Glomerular visceral epithelial cell (primary cell): ENCODE data around the gene VENTX.

ENCODE experiments used
- DNase-seq: peaks from one replicate; pipeline ENCODE4 v3.0.0-alpha.2; 2016; ENCODE audit errors: extremely low spot score

VENTX gene

DNA sequence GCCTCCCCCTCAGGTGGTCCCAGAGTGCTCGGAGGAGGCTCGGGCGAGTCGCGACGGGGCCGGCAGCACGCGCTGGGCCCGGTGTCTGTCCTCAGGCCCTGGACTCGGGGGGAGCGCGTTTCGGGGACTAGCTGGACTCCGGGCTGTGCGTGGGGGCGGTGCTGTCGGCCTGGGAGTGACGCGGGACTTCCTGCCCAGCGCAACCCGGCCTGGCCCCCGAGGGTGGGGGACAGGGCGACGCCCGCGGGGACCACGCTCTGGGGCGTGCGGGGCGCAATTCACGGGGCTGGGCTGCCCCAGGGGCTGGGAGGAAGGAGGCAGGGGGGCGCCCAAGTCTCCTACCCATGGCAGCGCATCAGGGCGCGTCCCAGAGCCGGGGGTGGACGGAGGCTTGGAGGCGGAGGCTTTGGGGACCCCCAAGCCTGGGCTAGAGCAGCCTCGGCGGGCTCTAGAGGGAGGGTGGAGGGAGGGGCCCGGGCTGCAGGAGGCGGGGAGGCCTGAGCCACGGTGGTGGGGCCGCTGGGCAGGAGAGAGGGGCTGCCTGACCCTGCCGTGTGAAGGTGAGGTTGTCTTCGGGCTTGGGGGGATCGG lies 2.3 kb upstream of the VENTX start:
- no peak for DNase-seq

DNA sequence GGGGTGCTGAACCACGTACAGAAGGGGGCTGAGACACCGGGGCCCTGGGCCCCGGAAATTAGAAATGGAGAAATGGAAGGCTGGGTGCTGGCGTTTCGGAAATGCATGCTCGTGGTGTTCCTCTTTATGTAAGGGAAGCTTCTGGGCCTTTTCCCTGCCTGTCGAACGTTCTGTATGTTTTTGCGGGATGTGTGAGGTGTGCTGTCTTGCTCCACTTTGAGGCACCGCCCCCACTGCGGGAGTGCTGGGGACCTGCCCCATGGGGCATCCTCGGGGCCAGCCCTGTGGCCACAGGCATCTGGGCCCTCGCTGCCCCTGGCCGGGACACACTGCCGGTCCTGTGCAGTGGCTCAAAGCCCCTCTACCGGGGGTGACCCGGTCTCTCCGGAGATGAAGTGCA lies 1.7 kb upstream of the VENTX start:
- DNase-seq: no peak

GRCh38 chr10:133236401-133237240 lies 1.0 kb upstream of the VENTX start:
- no peak for DNase-seq

GRCh38 chr10:133237241-133237587 lies 441 bp upstream of the VENTX start:
- no peak for DNase-seq

GRCh38 chr10:133238466-133238804 lies 780 bp downstream of the VENTX start:
- no peak for DNase-seq

- DNase-seq: no peak
Observed at GRCh38 chr10:133239990-133240389, 2.3 kb downstream of the VENTX start.

GRCh38 chr10:133241501-133242205 lies 4.0 kb downstream of the VENTX start:
- DNase-seq: no peak

DNA sequence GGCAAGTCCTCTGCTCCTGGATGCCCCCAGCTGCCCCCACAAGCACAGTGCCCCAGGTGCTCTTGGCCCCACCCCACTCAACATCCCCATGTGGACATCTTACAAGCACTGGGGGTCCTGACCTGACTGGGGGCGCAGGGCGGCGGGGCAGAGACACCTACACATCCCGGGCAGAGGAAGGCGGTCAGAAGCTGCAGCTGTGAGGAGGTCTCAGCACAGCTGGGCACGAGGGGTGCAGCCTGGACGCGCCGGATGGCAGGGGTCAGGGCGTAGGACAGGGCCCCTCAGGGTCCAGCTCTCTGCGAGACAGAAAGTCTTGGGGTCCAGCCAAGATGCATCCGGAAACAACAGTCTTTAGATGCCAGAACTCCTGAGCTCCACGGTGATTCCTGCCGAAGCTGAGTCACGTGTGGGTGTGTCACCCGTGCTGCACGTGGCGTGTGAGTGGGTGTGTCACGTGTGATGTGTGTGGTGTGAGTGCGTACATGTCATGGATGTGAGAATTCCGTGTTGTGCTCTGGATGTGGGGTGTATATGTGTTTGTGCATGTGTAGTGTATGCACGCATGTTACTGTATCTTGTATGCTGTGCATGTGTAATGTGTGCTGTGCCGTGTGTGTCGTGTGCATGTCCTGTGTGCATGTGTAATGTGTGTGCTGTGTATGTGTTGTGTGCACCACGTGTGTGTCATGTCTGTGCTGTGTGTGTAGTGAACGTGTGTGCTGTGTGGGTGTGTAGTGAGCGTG lies 5.1 kb downstream of the VENTX start:
- no peak for DNase-seq

GRCh38 chr10:133243593-133243992 lies 5.9 kb downstream of the VENTX start:
- no peak for DNase-seq

DNA sequence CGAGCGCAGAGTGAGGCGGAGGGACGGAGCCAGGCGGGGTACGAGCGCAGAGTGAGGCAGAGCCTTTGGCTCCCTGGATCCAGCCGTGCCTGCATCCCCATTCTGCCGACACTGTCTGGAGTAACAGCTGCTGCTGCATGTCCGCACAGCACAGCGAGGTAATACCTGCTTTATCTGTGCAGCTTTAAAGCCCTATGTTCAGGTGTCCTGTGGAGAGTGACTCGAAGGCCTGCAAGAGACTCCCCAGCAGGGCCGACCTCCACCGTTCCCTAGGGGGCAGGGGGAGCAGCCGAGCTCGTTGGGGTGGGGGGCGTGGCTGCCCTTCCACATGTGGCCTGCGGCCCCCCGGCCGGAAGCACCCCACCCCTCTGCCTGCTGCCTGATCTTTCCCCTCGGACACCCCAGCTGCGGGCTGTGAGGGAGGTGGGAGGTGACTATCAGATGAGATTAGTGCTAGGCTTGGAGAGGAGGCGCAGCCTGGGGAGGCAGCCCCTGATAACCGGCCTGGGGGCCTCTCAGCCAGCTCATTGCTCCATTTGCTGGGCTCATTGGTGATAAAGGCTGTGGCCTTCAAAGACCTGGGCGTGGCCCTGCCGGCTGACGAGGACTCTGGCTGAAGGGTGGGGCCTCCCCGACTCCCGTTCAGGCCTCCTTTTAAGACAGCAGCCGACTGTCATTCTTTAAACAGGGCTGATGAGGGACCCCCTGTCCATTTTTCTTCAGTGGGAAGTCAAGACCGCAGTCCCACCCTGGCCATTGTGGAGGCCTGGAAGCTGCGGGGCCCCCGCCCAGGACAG lies 8.0 kb downstream of the VENTX start:
- DNase-seq: no peak

- no peak for DNase-seq
Observed at GRCh38 chr10:133246236-133246626, 8.6 kb downstream of the VENTX start.

- DNase-seq: no peak
Observed at GRCh38 chr10:133247681-133248333, 10.2 kb downstream of the VENTX start.

DNA sequence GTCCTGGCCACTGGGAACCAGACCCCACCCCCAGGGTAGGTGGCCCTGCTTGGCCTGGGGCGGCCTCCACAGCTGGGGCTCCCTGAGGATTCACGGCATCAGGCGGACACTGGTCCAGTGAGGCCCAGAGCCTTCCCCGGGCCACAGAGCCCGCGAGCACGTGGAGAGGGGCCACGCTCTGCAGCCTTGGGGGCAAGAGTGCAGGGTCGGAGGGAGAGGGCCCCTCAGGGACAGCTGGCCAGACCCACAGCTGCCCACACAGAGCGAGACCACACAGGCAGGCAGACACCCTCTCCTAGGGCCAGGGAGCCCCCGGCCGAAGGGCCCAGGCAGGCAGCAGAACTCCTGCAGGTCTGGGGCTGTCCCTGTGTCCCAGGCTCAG lies 10.7 kb downstream of the VENTX start:
- DNase-seq: no peak

DNA sequence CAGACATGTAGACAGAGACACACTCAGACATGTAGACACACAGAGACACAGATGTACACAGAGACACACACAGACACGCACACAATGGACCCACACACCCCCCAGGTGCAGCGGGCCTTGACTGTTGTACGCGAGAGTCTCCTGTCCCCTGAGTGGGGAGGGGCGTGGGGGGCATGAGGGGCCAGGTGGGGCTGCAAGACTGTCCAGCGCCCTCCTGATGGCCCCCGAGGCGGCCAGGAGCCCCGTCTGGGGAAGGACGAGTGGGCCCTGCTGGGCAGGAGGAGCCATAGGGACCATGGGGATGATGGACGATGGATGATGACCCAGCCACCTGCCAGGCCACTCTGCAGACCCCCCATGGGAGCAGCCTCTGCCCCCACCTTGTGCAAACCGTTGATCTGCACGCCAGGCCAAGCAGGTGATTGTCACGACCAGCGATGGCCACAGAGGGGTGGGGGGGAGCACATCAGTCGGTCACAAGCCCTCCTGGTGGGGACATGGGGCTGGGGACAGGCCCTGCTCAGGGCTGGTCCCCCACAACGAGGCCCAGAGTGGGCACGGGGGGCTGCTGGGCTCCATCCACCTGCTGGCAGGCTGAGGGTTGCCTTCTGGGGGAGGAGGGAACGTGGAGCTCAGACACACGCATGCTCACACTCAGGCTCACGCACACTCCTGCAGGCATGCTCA lies 11.6 kb downstream of the VENTX start:
- no peak for DNase-seq

- no peak for DNase-seq
Observed at GRCh38 chr10:133249975-133250754, 12.5 kb downstream of the VENTX start.

- DNase-seq: no peak
Observed at GRCh38 chr10:133251388-133252222, 13.9 kb downstream of the VENTX start.

GRCh38 chr10:133252223-133252552 lies 14.5 kb downstream of the VENTX start:
- DNase-seq: no peak

GRCh38 chr10:133253361-133253955 lies 15.8 kb downstream of the VENTX start:
- no peak for DNase-seq
